ENCODE measurements around the gene MYO6.

- TF ChIP-seq CTCF (IDR thresholded peaks at IDR 0.05) (no peak), POLR2AphosphoS5 (IDR thresholded peaks at IDR 0.05) (no peak), POLR2A (IDR thresholded peaks at IDR 0.05) (no peak)
Measured at GRCh38 chr6:75935473-75935793, 186.4 kb downstream of the MYO6 start.

Measured in stomach (tissue), 4 donors.